GM12878 (cell line): ENCODE data around the gene RAD21L1. TPM values are rescaled to one million over a fixed set of nuclear protein-coding genes. Genes with fewer than 3 reads are reported as not detected.

ENCODE experiments used
- ATAC-seq: fragments of 200-7000 bp; cut with Tn5 transposase; 3 replicates; pipeline ENCODE4 v1.9.1; 2020; ENCODE audit warnings: mild to moderate bottlenecking, moderate library complexity
- BruUV-seq: library from RNA; stranded (reverse); fragments of 400-500 nt; replicated peaks from 2 replicates; lab custom pipeline; 2021; lab: Mats Ljungman, UMichigan
- CTCF ChIA-PET: fragments of 300-600 bp; sonication (Branson Sonifier 250); formaldehyde crosslinking; extraction: SDS; loops from one replicate; lab custom pipeline; 2021; ENCODE audit warnings: inconsistent platforms; lab: Yijun Ruan, JAX
- POLR2A ChIA-PET: fragments of 350-600 bp; formaldehyde crosslinking; extraction: SDS; loops from one replicate; lab custom pipeline; 2021; ENCODE audit warnings: inconsistent platforms; lab: Charles Lee
- RAD21 ChIA-PET: fragments of 300-600 bp; sonication (Branson Sonifier 250); formaldehyde crosslinking; loops from one replicate; lab custom pipeline; 2023; ENCODE audit warnings: antibody characterized with exemption; ENCODE audit not compliant: unreplicated experiment; lab: Charles Lee
- SMC1A ChIA-PET: fragments of 300-600 bp; sonication (Branson Sonifier 250); formaldehyde crosslinking; loops from one replicate; lab custom pipeline; 2023; ENCODE audit not compliant: unreplicated experiment, uncharacterized antibody; lab: Charles Lee
- DNase-seq: peaks from one replicate; pipeline ENCODE4 v3.0.0-alpha.2; 2011; ENCODE audit warnings: low read depth, low spot score
- FAIRE-seq: peaks from 3 replicates; lab custom pipeline; 2011; peaks lifted over from hg19 to GRCh38; lab: Jason Lieb, UNC
- H2AFZ ChIP-seq: 2 replicates; pipeline ENCODE4 v1.6.0; 2011; ENCODE audit warnings: low read depth, low read length, control low read depth; ENCODE audit not compliant: control insufficient read depth
- H3K27ac ChIP-seq: 2 replicates; pipeline ENCODE4 v1.5.1; 2011; ENCODE audit warnings: control low read depth; ENCODE audit not compliant: control insufficient read depth, insufficient read depth
- H3K27me3 ChIP-seq, 2 experiments: replicated peaks in 1 of 2; 2 replicates each; pipeline versions ENCODE4 v1.6.0 to v1.6.1; 2011; ENCODE audit warnings: low read length in 1 of 2; ENCODE audit not compliant: control insufficient read depth in 2 of 2, insufficient read depth in 2 of 2
- H3K36me3 ChIP-seq, 2 experiments: 2 replicates each; pipeline ENCODE4 v1.5.1; 2011; ENCODE audit warnings: low read length in 1 of 2; ENCODE audit not compliant: control insufficient read depth in 2 of 2, insufficient read depth in 2 of 2
- H3K4me1 ChIP-seq: 2 replicates; pipeline ENCODE4 v1.6.1; 2011; ENCODE audit warnings: mild to moderate bottlenecking, low read length, moderate library complexity, mixed read lengths; ENCODE audit not compliant: control insufficient read depth, insufficient read depth
- H3K4me2 ChIP-seq: 2 replicates; pipeline ENCODE4 v1.6.0; 2011; ENCODE audit warnings: control low read depth; ENCODE audit not compliant: control insufficient read depth, insufficient read depth
- H3K4me3 ChIP-seq: fragments of 200-600 bp; sonication (generic); 2 replicates; pipeline ENCODE4 v1.5.1; 2016
- H3K79me2 ChIP-seq: 2 replicates; pipeline ENCODE4 v1.6.0; 2011; ENCODE audit warnings: low read length; ENCODE audit not compliant: control insufficient read depth, insufficient read depth
- H3K9ac ChIP-seq: 2 replicates; pipeline ENCODE4 v1.8.0; 2011; ENCODE audit warnings: low read length, control low read depth, mixed read lengths; ENCODE audit not compliant: control insufficient read depth, insufficient read depth
- H3K9me3 ChIP-seq: replicated peaks from 3 replicates; pipeline ENCODE4 v1.5.1; 2011; ENCODE audit warnings: mild to moderate bottlenecking, low read length; ENCODE audit not compliant: control insufficient read depth, insufficient read depth
- H4K20me1 ChIP-seq: 2 replicates; pipeline ENCODE4 v1.6.0; 2011; ENCODE audit not compliant: control insufficient read depth, insufficient read depth
- BACH1 ChIP-seq: fragments of 450-650 bp; IDR thresholded peaks from 2 replicates; pipeline ENCODE4 v1.6.1; 2017; ENCODE audit warnings: mild to moderate bottlenecking, borderline replicate concordance
- BMI1 ChIP-seq: fragments of 450-650 bp; IDR thresholded peaks from 2 replicates; pipeline ENCODE4 v1.6.1; 2016; ENCODE audit warnings: mild to moderate bottlenecking, moderate library complexity, borderline replicate concordance
- CBX3 ChIP-seq: fragments of 200-600 bp; sonication (generic); IDR thresholded peaks from 2 replicates; pipeline ENCODE4 v1.6.1; 2016; ENCODE audit warnings: low read depth, borderline replicate concordance
- CREM ChIP-seq: IDR thresholded peaks from 2 replicates; pipeline ENCODE4 v1.6.1; 2014; ENCODE audit warnings: antibody characterized with exemption, low read depth
- EED ChIP-seq: sonication (generic); IDR thresholded peaks from 2 replicates; pipeline ENCODE4 v1.6.1; 2016; ENCODE audit warnings: antibody characterized with exemption, low read depth
- EGR1 ChIP-seq, 2 experiments: IDR thresholded peaks; 1 replicate in 1 of 2; 2 replicates in 1 of 2; pipeline ENCODE4 v1.6.1; 2011 to 2012; ENCODE audit warnings: low read depth in 2 of 2, low read length in 2 of 2, borderline replicate concordance in 1 of 2, mild to moderate bottlenecking in 1 of 2, moderate library complexity in 1 of 2
- EP300 ChIP-seq, 2 experiments: fragments of 150-350 bp in 1 of 2; IDR thresholded peaks; 2 replicates each; pipeline ENCODE4 v1.6.1; 2011 to 2012; ENCODE audit warnings: low read depth in 2 of 2, low read length in 2 of 2, borderline replicate concordance in 1 of 2, improper control_type of control experiment in 1 of 2, inconsistent platforms in 1 of 2; ENCODE audit not compliant: control insufficient read depth in 1 of 2
- GATAD2B ChIP-seq: fragments of 450-650 bp; conservative IDR thresholded peaks from 2 replicates; pipeline ENCODE4 v1.6.1; 2017; ENCODE audit warnings: low read depth, mild to moderate bottlenecking, moderate library complexity
- MTA3 ChIP-seq: IDR thresholded peaks from 2 replicates; pipeline ENCODE4 v1.6.1; 2012; ENCODE audit warnings: low read length, inconsistent platforms, borderline replicate concordance
- RB1 ChIP-seq: fragments of 450-650 bp; formaldehyde crosslinking; IDR thresholded peaks from 2 replicates; pipeline ENCODE4 v1.6.1; 2017; ENCODE audit warnings: mild to moderate bottlenecking, borderline replicate concordance
- RUNX3 ChIP-seq: IDR thresholded peaks from 2 replicates; pipeline ENCODE4 v1.6.1; 2012; ENCODE audit warnings: low read length, inconsistent platforms
- SKIL ChIP-seq: fragments of 450-650 bp; IDR thresholded peaks from 2 replicates; pipeline ENCODE4 v1.6.1; 2017; ENCODE audit warnings: mild to moderate bottlenecking, low read depth, inconsistent platforms; ENCODE audit not compliant: poor library complexity, severe bottlenecking
- WGBS: methylation state at CpG from one replicate; pipeline ENCODE4 v1.1.6; 2016; ENCODE audit warnings: low lambda C conversion rate; ENCODE audit not compliant: insufficient replicate concordance, insufficient coverage; ENCODE audit errors: missing lambda C conversion rate; 5-methylcytosine and 5-hydroxymethylcytosine counted together
- in situ Hi-C: fragments of 300-500 bp; cut with MboI; formaldehyde crosslinking; loops from 9 replicates; pipeline ENCODE4 v1.14.3; 2018; ENCODE audit warnings: mixed read lengths
- intact Hi-C: fragments of 100-400 bp; cut with micrococcal nuclease; formaldehyde crosslinking; loops from one replicate; pipeline ENCODE4 v1.14.2; 2022; ENCODE audit not compliant: unreplicated experiment
- polyA plus RNA-seq, 11 experiments: library from polyadenylated mRNA; depleted of rRNA in 4 of 11; unstranded in 6 of 11; stranded (reverse) in 5 of 11; fragments of >200 nt; fragmentation: Nextera tagmentation in 4 of 11; fragmentation: Illumina TruSeq in 1 of 11; extraction: Ambion mirVana in 4 of 11; extraction: Trizol in 1 of 11; gene quantifications; 1 replicate in 1 of 11; 2 replicates in 10 of 11; pipeline versions ENCODE4 v1.2.1 to v1.2.3, GENCODE V29; 2011 to 2016; ENCODE audit warnings: inconsistent platforms in 2 of 11, missing spikeins in 2 of 11, low read depth in 1 of 11
- total RNA-seq, 4 experiments: library from RNA; depleted of rRNA in 3 of 4; stranded (reverse); fragments of >200 nt in 3 of 4; fragmentation: Illumina TruSeq in 1 of 4; extraction: Trizol in 1 of 4; gene quantifications; 2 replicates each; pipeline versions ENCODE4 v1.2.1 to v1.2.3, GENCODE V29; 2013 to 2021
- TF ChIP-seq, protein P1 (sequence below): fragments of 450-650 bp; IDR thresholded peaks from 2 replicates; pipeline ENCODE4 v1.6.1; 2016; ENCODE audit warnings: mild to moderate bottlenecking
- TF ChIP-seq, protein P2 (sequence below): IDR thresholded peaks from 2 replicates; pipeline ENCODE4 v1.6.1; 2012; ENCODE audit warnings: improper control_type of control experiment, low read depth, low read length; ENCODE audit not compliant: insufficient replicate concordance

Gene RAD21L1
- total and polyA plus RNA-seq, 10 of the 15 experiments (the other 5 are each of a cell fraction or from before 2014, with no cell fraction given), result not detected

- RAD21 ChIA-PET, result interaction anchor here (0.9 kb wide), 1 partner anchor 9 kb away, joined by 3 read pairs; no protein-coding TSS in a partner anchor
- in situ Hi-C loops (no loop called here), intact Hi-C loops (no loop called here)
- SMC1A ChIA-PET, result interaction anchor here (1.1 kb wide), 1 partner anchor 12 kb away, joined by 3 read pairs; no protein-coding TSS in a partner anchor
- peaks cover 2 to 4% of the 10 kb centered on the region in 2 experiments; a peak in 3 of 4 replicates for H3K27me3 ChIP-seq
- no peaks in the 10 kb centered on the region for H3K79me2 ChIP-seq
- ATAC-seq (no peak), FAIRE-seq (no peak), DNase-seq (no peak)
- H4K20me1 ChIP-seq, result no peaks in the 10 kb centered on the region
- no peak overlapping the region for H3K9ac ChIP-seq
- H3K4me2 ChIP-seq, result no peak overlapping the region
- H3K9me3 ChIP-seq, result no peaks in the 10 kb centered on the region
- H3K4me3 ChIP-seq, result no peak overlapping the region
- POLR2A ChIA-PET, result no interaction called here
- no peak overlapping the region for H3K27ac ChIP-seq
- no peak for TF ChIP-seq RB1
- no peak for TF ChIP-seq BMI1
- TF ChIP-seq RUNX3, result no peak
- TF ChIP-seq GATAD2B, result no peak
- TF ChIP-seq, protein P1, sequence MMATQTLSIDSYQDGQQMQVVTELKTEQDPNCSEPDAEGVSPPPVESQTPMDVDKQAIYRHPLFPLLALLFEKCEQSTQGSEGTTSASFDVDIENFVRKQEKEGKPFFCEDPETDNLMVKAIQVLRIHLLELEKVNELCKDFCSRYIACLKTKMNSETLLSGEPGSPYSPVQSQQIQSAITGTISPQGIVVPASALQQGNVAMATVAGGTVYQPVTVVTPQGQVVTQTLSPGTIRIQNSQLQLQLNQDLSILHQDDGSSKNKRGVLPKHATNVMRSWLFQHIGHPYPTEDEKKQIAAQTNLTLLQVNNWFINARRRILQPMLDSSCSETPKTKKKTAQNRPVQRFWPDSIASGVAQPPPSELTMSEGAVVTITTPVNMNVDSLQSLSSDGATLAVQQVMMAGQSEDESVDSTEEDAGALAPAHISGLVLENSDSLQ, result no peak
- TF ChIP-seq MTA3, result no peak
- TF ChIP-seq, protein P2, sequence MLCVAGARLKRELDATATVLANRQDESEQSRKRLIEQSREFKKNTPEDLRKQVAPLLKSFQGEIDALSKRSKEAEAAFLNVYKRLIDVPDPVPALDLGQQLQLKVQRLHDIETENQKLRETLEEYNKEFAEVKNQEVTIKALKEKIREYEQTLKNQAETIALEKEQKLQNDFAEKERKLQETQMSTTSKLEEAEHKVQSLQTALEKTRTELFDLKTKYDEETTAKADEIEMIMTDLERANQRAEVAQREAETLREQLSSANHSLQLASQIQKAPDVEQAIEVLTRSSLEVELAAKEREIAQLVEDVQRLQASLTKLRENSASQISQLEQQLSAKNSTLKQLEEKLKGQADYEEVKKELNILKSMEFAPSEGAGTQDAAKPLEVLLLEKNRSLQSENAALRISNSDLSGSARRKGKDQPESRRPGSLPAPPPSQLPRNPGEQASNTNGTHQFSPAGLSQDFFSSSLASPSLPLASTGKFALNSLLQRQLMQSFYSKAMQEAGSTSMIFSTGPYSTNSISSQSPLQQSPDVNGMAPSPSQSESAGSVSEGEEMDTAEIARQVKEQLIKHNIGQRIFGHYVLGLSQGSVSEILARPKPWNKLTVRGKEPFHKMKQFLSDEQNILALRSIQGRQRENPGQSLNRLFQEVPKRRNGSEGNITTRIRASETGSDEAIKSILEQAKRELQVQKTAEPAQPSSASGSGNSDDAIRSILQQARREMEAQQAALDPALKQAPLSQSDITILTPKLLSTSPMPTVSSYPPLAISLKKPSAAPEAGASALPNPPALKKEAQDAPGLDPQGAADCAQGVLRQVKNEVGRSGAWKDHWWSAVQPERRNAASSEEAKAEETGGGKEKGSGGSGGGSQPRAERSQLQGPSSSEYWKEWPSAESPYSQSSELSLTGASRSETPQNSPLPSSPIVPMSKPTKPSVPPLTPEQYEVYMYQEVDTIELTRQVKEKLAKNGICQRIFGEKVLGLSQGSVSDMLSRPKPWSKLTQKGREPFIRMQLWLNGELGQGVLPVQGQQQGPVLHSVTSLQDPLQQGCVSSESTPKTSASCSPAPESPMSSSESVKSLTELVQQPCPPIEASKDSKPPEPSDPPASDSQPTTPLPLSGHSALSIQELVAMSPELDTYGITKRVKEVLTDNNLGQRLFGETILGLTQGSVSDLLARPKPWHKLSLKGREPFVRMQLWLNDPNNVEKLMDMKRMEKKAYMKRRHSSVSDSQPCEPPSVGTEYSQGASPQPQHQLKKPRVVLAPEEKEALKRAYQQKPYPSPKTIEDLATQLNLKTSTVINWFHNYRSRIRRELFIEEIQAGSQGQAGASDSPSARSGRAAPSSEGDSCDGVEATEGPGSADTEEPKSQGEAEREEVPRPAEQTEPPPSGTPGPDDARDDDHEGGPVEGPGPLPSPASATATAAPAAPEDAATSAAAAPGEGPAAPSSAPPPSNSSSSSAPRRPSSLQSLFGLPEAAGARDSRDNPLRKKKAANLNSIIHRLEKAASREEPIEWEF, result no peak
- no peak for TF ChIP-seq CBX3
- TF ChIP-seq SKIL, result no peak
- TF ChIP-seq CREM, result no peak
- TF ChIP-seq EP300 (IDR thresholded peaks at IDR 0.05; ENCODE audit: borderline replicate concordance in 1 of 2, control insufficient read depth in 1 of 2, low read depth in 2 of 2, low read length in 2 of 2), result no peak
- TF ChIP-seq EED, result no peak
- TF ChIP-seq BACH1, result no peak
- TF ChIP-seq EGR1 (IDR thresholded peaks at IDR 0.05; ENCODE audit: borderline replicate concordance in 1 of 2, low read depth in 2 of 2, low read length in 2 of 2), result no peak
- no peaks in the 10 kb centered on the region for H3K4me1 ChIP-seq
- no peak overlapping the region for H2AFZ ChIP-seq
- BruUV-seq, result no TSS peak
- WGBS, result 50% methylated on average over 13 of the region's 13 CpGs
- CTCF ChIA-PET, result no interaction called here
- no peaks in the 10 kb centered on the region for H3K36me3 ChIP-seq
Observed at GRCh38 chr20:1184260-1184637, 41.6 kb upstream of the RAD21L1 start.
